Thyroid gland (tissue), 4 donors: ENCODE results near the gene PARD3. TPM values are rescaled to one million over a fixed set of nuclear protein-coding genes. Genes with fewer than 3 reads are reported as not detected.

ENCODE experiments used
- DNase-seq, 2 donors: peaks; one replicate each; pipeline ENCODE4 v3.0.0-alpha.2; 2019
- H3K27ac ChIP-seq, 3 donors: fragments of 200-600 bp; sonication (generic); 1 replicate in 2 of 3; 2 replicates in 1 of 3; pipeline ENCODE4 v1.5.1; 2016 to 2019; ENCODE audit warnings: mild to moderate bottlenecking in 1 of 3, moderate library complexity in 1 of 3
- H3K27me3 ChIP-seq: fragments of 200-600 bp; sonication (generic); one replicate; pipeline ENCODE4 v1.5.1; 2019
- H3K36me3 ChIP-seq, 2 donors: fragments of 200-600 bp; sonication (generic); one replicate each; pipeline ENCODE4 v1.5.1; 2016 to 2019
- H3K4me1 ChIP-seq, 2 donors: fragments of 200-600 bp; sonication (generic); one replicate each; pipeline ENCODE4 v1.5.1; 2017 to 2019
- H3K4me3 ChIP-seq, 3 donors: fragments of 200-600 bp; sonication (generic); replicated peaks in 1 of 3; 1 replicate in 2 of 3; 2 replicates in 1 of 3; pipeline ENCODE4 v1.5.1; 2016; ENCODE audit warnings: mild to moderate bottlenecking in 1 of 3
- H3K9me3 ChIP-seq: fragments of 200-600 bp; sonication (generic); one replicate; pipeline ENCODE4 v1.5.1; 2017
- CTCF ChIP-seq, 6 experiments: fragments of 200-600 bp in 3 of 6; fragments of 450-650 bp in 3 of 6; sonication (generic) in 3 of 6; IDR thresholded peaks; one replicate each; pipeline ENCODE4 v1.5.1; 2016 to 2019; ENCODE audit warnings: antibody characterized with exemption in 6 of 6, mild to moderate bottlenecking in 2 of 6, inconsistent platforms in 1 of 6, moderate library complexity in 1 of 6
- POLR2A ChIP-seq, 2 donors: fragments of 450-650 bp; IDR thresholded peaks; one replicate each; pipeline ENCODE4 v1.6.1; 2017; ENCODE audit warnings: antibody characterized with exemption in 2 of 2, mild to moderate bottlenecking in 2 of 2, moderate library complexity in 1 of 2
- WGBS, 2 donors: methylation state at CpG; one replicate each; pipeline ENCODE4 v1.1.5; 2017; 5-methylcytosine and 5-hydroxymethylcytosine counted together
- intact Hi-C: fragments of 100-400 bp; cut with DNase I; formaldehyde crosslinking; loops from one replicate; pipeline ENCODE4 v1.15.1; 2023
- total RNA-seq, 4 donors: library from RNA; depleted of rRNA; stranded (reverse); fragments of >200 nt; gene quantifications; one replicate each; pipeline ENCODE4 v1.2.3, GENCODE V29; 2016

PARD3 gene
- total RNA-seq, 4 donors from 2014 or later = 48.6 to 88.4 (median 57.7) TPM

GRCh38 chr10:34310234-34310633 is 504.9 kb downstream of the PARD3 start:
- intact Hi-C loops = no loop called here
- H3K9me3 ChIP-seq = no peaks in the 10 kb centered on the region
- no peak overlapping the region for H3K27ac ChIP-seq
- H3K4me3 ChIP-seq = no peak overlapping the region
- no peaks in the 10 kb centered on the region for H3K27me3 ChIP-seq
- 95 to 98% methylated on average over 4 of the region's 4 CpGs for WGBS, 2 donors
- TF ChIP-seq CTCF (IDR thresholded peaks at IDR 0.05) = no peak
- no peak for TF ChIP-seq POLR2A (IDR thresholded peaks at IDR 0.05)
- DNase-seq = no peak
- no peaks in the 10 kb centered on the region for H3K36me3 ChIP-seq
- H3K4me1 ChIP-seq = no peaks in the 10 kb centered on the region

- Histone ChIP-seq H3K9me3 (no peaks in the 10 kb centered on the region), H3K36me3 (no peaks in the 10 kb centered on the region), H3K27me3 (no peaks in the 10 kb centered on the region), H3K27ac (no peak overlapping the region), H3K4me1 (no peaks in the 10 kb centered on the region), H3K4me3 (no peak overlapping the region)
- WGBS, 2 donors = 70 to 73% methylated on average over 6 of the region's 6 CpGs
- intact Hi-C loops = no loop called here
- DNase-seq = peak; percentile 21 to 25
- TF ChIP-seq CTCF (IDR thresholded peaks at IDR 0.05) (no peak), POLR2A (IDR thresholded peaks at IDR 0.05) (no peak)
Measured at GRCh38 chr10:34305189-34305588, 509.9 kb downstream of the PARD3 start.

GRCh38 chr10:34303022-34303421 is 512.1 kb downstream of the PARD3 start:
- Histone ChIP-seq H3K9me3 (no peaks in the 10 kb centered on the region), H3K4me1 (no peaks in the 10 kb centered on the region), H3K4me3 (no peak overlapping the region), H3K36me3 (no peaks in the 10 kb centered on the region), H3K27ac (no peak overlapping the region), H3K27me3 (no peaks in the 10 kb centered on the region)
- no peak for DNase-seq
- WGBS, 2 donors = 91 to 98% methylated on average over 2 of the region's 2 CpGs
- intact Hi-C loops = no loop called here
- TF ChIP-seq CTCF (IDR thresholded peaks at IDR 0.05) = no peak
- no peak for TF ChIP-seq POLR2A (IDR thresholded peaks at IDR 0.05)

GRCh38 chr10:34299105-34299611 is 515.9 kb downstream of the PARD3 start:
- Histone ChIP-seq H3K9me3 (no peaks in the 10 kb centered on the region), H3K27ac (no peak overlapping the region), H3K4me1 (no peaks in the 10 kb centered on the region), H3K27me3 (no peaks in the 10 kb centered on the region), H3K4me3 (no peak overlapping the region), H3K36me3 (no peaks in the 10 kb centered on the region)
- intact Hi-C loops = no loop called here
- WGBS, 2 donors = 58 to 93% methylated on average over 3 of the region's 3 CpGs
- DNase-seq = no peak
- TF ChIP-seq POLR2A (IDR thresholded peaks at IDR 0.05) (no peak), CTCF (IDR thresholded peaks at IDR 0.05) (no peak)

GRCh38 chr10:34298346-34298818 is 516.7 kb downstream of the PARD3 start:
- Histone ChIP-seq H3K4me3 (no peak overlapping the region), H3K36me3 (no peaks in the 10 kb centered on the region), H3K27me3 (no peaks in the 10 kb centered on the region), H3K4me1 (no peaks in the 10 kb centered on the region), H3K9me3 (no peaks in the 10 kb centered on the region), H3K27ac (no peak overlapping the region)
- DNase-seq = no peak
- no peak for TF ChIP-seq CTCF (IDR thresholded peaks at IDR 0.05)
- TF ChIP-seq POLR2A (IDR thresholded peaks at IDR 0.05) = no peak
- intact Hi-C loops = no loop called here
- 94 to 95% methylated on average over 16 of the region's 16 CpGs for WGBS, 2 donors
